Adrenal gland (tissue), 12 donors: Measurements from ENCODE around the gene CATSPERB. TPM values are rescaled to one million over a fixed set of nuclear protein-coding genes. Genes with fewer than 3 reads are reported as not detected.
"Not testable (repeated sequence)": the region's sequence is repeated elsewhere in the genome, so short reads cannot be mapped to it uniquely, and the experiment has no call there.

Experiments used
- DNase-seq, 7 donors: peaks; one replicate each; pipeline ENCODE4 v3.0.0-alpha.2; 2019 to 2020
- H3K27ac ChIP-seq, 5 donors: fragments of 200-600 bp; sonication (generic) in 4 of 5; 1 replicate in 3 of 5; 2 replicates in 2 of 5; pipeline versions ENCODE4 v1.5.1 to v1.8.0; 2016 to 2020; ENCODE audit warnings: mild to moderate bottlenecking in 1 of 5
- H3K27me3 ChIP-seq: fragments of 200-600 bp; 2 replicates; pipeline ENCODE4 v1.8.0; 2021
- H3K36me3 ChIP-seq, 2 donors: fragments of 200-600 bp; replicated peaks in 1 of 2; 1 replicate in 1 of 2; 2 replicates in 1 of 2; pipeline versions ENCODE4 v1.5.1 to v1.8.0; 2018 to 2022
- H3K4me1 ChIP-seq, 2 donors: fragments of 200-600 bp; replicated peaks in 1 of 2; 1 replicate in 1 of 2; 2 replicates in 1 of 2; pipeline versions ENCODE4 v1.5.1 to v1.8.0; 2018 to 2021
- H3K4me3 ChIP-seq, 4 donors: fragments of 200-600 bp; sonication (generic) in 3 of 4; one replicate each; pipeline ENCODE4 v1.5.1; 2016 to 2018
- H3K9me3 ChIP-seq, 3 donors: fragments of 200-600 bp; sonication (generic) in 1 of 3; replicated peaks in 1 of 3; 1 replicate in 2 of 3; 2 replicates in 1 of 3; pipeline versions ENCODE4 v1.5.1 to v1.8.0; 2016 to 2021
- POLR2A ChIP-seq, 2 donors: fragments of 450-650 bp; IDR thresholded peaks; one replicate each; pipeline ENCODE4 v1.6.1; 2017; ENCODE audit warnings: antibody characterized with exemption in 2 of 2, mild to moderate bottlenecking in 2 of 2, moderate library complexity in 1 of 2
- WGBS, 4 donors: extraction: QIAGEN DNeasy Blood & Tissue Kit in 2 of 4; methylation state at CpG; one replicate each; pipeline versions ENCODE4 v1.1.5 to v1.1.7; 2013 to 2017; 5-methylcytosine and 5-hydroxymethylcytosine counted together
- intact Hi-C, 2 donors: fragments of 100-400 bp; cut with DNase I; formaldehyde crosslinking; loops; one replicate each; pipeline versions ENCODE4 v1.14.1 to v1.15.0; 2022 to 2023
- polyA plus RNA-seq, 3 donors: library from polyadenylated mRNA; stranded (reverse); fragments of 200-250 nt in 2 of 3; fragments of 350-450 nt in 1 of 3; fragmentation: Illumina TruSeq in 1 of 3; extraction: RNeasy Lipid Tissue Mini Kit (QIAGEN cat#74804) in 1 of 3; gene quantifications; one replicate each; pipeline ENCODE4 v1.2.3, GENCODE V29; 2013 to 2014
- total RNA-seq, 9 donors: library from RNA; depleted of rRNA in 4 of 9; stranded (reverse); fragments of >200 nt in 4 of 9; fragments of 120-200 nt in 1 of 9; fragmentation: NEBNext Ultra II Directional in 1 of 9; extraction: Animal tissue kit (Norgen Biotek cat#: 25700) in 1 of 9; gene quantifications; one replicate each; pipeline versions ENCODE4 v1.1.0 to v1.2.4, GENCODE V29; 2013 to 2023
- TF ChIP-seq, protein P1 (sequence below), 6 experiments: fragments of 450-650 bp in 4 of 6; fragments of 200-600 bp in 2 of 6; sonication (generic) in 1 of 6; IDR thresholded peaks; 1 replicate in 5 of 6; 2 replicates in 1 of 6; pipeline versions ENCODE4 v1.5.1 to v1.8.0; 2016 to 2021; ENCODE audit warnings: antibody characterized with exemption in 6 of 6, mild to moderate bottlenecking in 2 of 6, moderate library complexity in 1 of 6
- donor health status: healthy with polysubstance abuse.
- donor health status: Bipolar disorder and iron deficiency.
- donor health status: DM: yes; HTN: yes; CAD: no.
- donor health status: DM: no; HTN: no; CAD: no.
- donor health status: DM: no; HTN: no; CAD: no.
- donor health status: DM: yes; HTN: yes; CAD: no.

The CATSPERB gene
- total and polyA plus RNA-seq, 12 donors: 0.11 to 3.2 (median 0.70) TPM; not detected in 2

DNA sequence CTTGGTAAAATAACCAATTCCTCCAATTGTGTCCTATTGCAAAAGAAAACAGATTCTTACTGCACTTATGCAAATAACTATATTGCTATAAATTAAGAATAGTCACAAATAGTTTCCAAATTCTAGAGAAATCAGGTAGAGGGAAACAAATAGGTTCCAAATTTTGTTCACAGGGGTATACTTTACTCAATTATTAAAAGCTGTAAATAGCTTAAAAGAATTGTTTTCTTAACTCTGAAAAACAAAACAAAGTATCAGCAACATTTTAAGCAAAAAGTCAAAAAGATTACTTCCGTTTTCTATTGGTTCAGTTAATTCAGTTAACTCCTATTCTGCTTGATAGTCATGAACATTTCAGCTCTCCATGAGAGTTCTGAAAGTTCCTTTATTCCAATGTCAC lies 136.2 kb downstream of the CATSPERB start:
- Histone ChIP-seq H3K36me3 (no peaks in the 10 kb centered on the region), H3K4me3 (no peak overlapping the region), H3K27me3 (no peaks in the 10 kb centered on the region), H3K9me3 (no peaks in the 10 kb centered on the region), H3K4me1 (no peaks in the 10 kb centered on the region), H3K27ac (no peak overlapping the region)
- TF ChIP-seq POLR2A (IDR thresholded peaks at IDR 0.05): no peak
- TF ChIP-seq, protein P1, sequence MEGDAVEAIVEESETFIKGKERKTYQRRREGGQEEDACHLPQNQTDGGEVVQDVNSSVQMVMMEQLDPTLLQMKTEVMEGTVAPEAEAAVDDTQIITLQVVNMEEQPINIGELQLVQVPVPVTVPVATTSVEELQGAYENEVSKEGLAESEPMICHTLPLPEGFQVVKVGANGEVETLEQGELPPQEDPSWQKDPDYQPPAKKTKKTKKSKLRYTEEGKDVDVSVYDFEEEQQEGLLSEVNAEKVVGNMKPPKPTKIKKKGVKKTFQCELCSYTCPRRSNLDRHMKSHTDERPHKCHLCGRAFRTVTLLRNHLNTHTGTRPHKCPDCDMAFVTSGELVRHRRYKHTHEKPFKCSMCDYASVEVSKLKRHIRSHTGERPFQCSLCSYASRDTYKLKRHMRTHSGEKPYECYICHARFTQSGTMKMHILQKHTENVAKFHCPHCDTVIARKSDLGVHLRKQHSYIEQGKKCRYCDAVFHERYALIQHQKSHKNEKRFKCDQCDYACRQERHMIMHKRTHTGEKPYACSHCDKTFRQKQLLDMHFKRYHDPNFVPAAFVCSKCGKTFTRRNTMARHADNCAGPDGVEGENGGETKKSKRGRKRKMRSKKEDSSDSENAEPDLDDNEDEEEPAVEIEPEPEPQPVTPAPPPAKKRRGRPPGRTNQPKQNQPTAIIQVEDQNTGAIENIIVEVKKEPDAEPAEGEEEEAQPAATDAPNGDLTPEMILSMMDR (IDR thresholded peaks at IDR 0.05): no peak
- WGBS, 4 donors: 74 to 83% (median 81%) methylated on average over 1 of the region's 1 CpG
- intact Hi-C loops: no loop called here
- no peak for DNase-seq

DNA sequence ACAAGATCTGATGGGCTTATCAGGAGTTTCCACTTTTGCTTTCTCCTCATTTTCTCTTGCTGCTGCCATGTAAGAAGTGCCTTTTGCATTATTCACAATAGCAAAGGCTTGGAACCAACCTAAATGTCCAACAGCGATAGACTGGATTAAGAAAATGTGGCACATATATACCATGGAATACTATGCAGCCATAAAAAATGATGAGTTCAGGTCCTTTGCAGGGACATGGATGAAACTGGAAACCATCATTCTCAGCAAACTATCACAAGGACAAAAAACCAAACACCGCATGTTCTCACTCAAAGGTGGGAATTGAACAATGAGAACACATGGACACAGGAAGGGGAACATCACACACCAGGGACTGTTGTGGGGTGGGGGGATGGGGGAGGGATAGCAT lies 137.9 kb downstream of the CATSPERB start:
- DNase-seq, H3K27me3 ChIP-seq, H3K4me3 ChIP-seq, H3K4me1 ChIP-seq, H3K27ac ChIP-seq, intact Hi-C loops, H3K9me3 ChIP-seq, H3K36me3 ChIP-seq: not testable (repeated sequence)
- 93 to 94% (median 93%) methylated on average over 2 of the region's 2 CpGs for WGBS, 4 donors

DNA sequence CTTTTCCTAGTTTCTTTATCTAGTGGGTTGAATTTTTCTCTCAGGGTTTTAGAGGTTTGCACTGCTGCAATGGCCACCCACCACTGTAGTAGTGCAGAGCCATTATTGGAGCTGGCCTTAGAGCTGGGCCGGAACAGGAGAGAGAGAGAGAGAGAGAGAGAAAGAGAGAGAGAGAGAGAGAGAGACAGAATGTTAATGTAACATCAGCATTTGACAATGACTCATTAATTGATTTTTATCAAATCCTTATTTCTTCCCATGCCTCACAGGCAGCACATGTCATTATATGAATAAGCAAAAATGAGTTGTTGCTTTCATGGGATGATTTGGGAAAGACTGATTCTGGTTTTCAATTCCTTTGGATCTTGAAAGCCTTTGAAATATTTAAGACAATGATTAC lies 145.5 kb downstream of the CATSPERB start:
- intact Hi-C loops: no loop called here
- H3K4me1 ChIP-seq: no peaks in the 10 kb centered on the region
- no peaks in the 10 kb centered on the region for H3K36me3 ChIP-seq
- TF ChIP-seq, protein P1 (IDR thresholded peaks at IDR 0.05): no peak
- TF ChIP-seq POLR2A (IDR thresholded peaks at IDR 0.05): no peak
- H3K27ac ChIP-seq: no peak overlapping the region
- H3K4me3 ChIP-seq: no peak overlapping the region
- H3K9me3 ChIP-seq: no peaks in the 10 kb centered on the region
- DNase-seq: no peak
- H3K27me3 ChIP-seq: no peaks in the 10 kb centered on the region
- 68 to 83% (median 80%) methylated on average over 1 of the region's 1 CpG for WGBS, 4 donors

DNA sequence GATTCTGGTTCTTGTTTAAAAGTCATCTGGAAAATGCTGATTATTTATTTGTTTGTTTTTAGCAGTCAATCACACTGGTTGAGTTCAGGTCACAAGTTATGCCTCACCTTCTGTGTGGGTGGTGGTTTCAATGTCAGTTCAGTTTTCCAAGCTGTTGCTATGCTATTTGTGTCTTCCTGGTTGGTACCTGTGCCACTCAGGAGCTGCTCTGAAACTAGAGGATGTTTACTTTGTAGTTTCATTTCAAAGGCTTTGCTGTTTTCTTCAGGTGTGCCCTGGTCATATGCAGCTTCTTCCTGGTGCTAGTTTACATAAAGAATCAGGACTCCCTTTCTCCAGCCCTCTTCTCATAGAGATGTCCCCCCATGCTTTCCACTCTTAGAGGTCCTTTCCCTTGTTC lies 146.0 kb downstream of the CATSPERB start:
- Histone ChIP-seq H3K27me3 (no peaks in the 10 kb centered on the region), H3K9me3 (no peaks in the 10 kb centered on the region), H3K4me3 (no peak overlapping the region), H3K36me3 (no peaks in the 10 kb centered on the region), H3K4me1 (no peaks in the 10 kb centered on the region), H3K27ac (no peak overlapping the region)
- TF ChIP-seq, protein P1 (IDR thresholded peaks at IDR 0.05): no peak
- TF ChIP-seq POLR2A (IDR thresholded peaks at IDR 0.05): no peak
- DNase-seq: no peak
- intact Hi-C loops: no loop called here

DNA sequence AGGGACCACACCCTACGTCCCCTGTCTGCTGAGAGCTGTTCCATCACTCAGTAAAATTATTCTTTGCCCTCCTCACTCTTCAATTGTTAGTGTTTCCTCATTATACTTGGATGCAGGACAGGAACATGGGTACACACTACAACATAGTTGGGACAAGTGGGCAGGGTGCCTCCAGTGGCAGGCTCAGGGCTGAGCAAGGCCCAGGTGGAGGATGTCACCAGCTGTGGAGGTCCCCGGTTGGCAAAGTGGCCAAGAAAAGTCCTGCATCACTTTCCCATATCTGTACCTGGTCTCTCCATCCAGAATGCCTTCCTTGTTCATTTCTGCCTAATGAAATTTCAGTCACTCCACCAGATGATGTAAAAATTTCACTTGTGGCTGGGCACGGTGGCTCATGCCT lies 149.1 kb downstream of the CATSPERB start:
- Histone ChIP-seq H3K27me3 (no peaks in the 10 kb centered on the region), H3K4me1 (no peaks in the 10 kb centered on the region), H3K27ac (no peak overlapping the region), H3K4me3 (no peak overlapping the region), H3K9me3 (no peaks in the 10 kb centered on the region), H3K36me3 (no peaks in the 10 kb centered on the region)
- WGBS, 4 donors: 65 to 90% (median 76%) methylated on average over 3 of the region's 3 CpGs
- DNase-seq: no peak
- TF ChIP-seq, protein P1 (IDR thresholded peaks at IDR 0.05): no peak
- no peak for TF ChIP-seq POLR2A (IDR thresholded peaks at IDR 0.05)
- intact Hi-C loops: no loop called here
